HepG2 (cell line): ENCODE measurements around the gene ANKRD42. TPM values are rescaled to one million over a fixed set of nuclear protein-coding genes. Genes with fewer than 3 reads are reported as not detected.
A peak's percentile ranks its signal among the peaks of the same experiment; 100 is the strongest.

Experiments
- DMTF1 ChIP-seq: sonication (generic); formaldehyde crosslinking; IDR thresholded peaks from 2 replicates; pipeline ENCODE4 v1.4.0; 2020; ENCODE audit warnings: mild to moderate bottlenecking, missing genetic modification reagents
- DR1 ChIP-seq: sonication (generic); formaldehyde crosslinking; IDR thresholded peaks from 2 replicates; pipeline ENCODE4 v1.8.0; 2021; ENCODE audit warnings: mild to moderate bottlenecking, missing genetic modification reagents, inconsistent platforms
- NCOA1 ChIP-seq: sonication (generic); formaldehyde crosslinking; IDR thresholded peaks from 2 replicates; pipeline ENCODE4 v1.9.0; 2021; ENCODE audit warnings: missing genetic modification reagents
- SAFB2 ChIP-seq: sonication (generic); formaldehyde crosslinking; IDR thresholded peaks from 2 replicates; pipeline ENCODE4 v1.5.1; 2020; ENCODE audit warnings: missing genetic modification reagents, low read depth, mild to moderate bottlenecking, borderline replicate concordance
- TBX3 ChIP-seq: fragments of 450-650 bp; IDR thresholded peaks from 2 replicates; pipeline ENCODE4 v1.6.1; 2017; ENCODE audit warnings: antibody characterized with exemption, mild to moderate bottlenecking, inconsistent platforms, borderline replicate concordance
- ZFP1 ChIP-seq: IDR thresholded peaks from 2 replicates; pipeline ENCODE4 v1.6.1; 2016
- ZFX ChIP-seq: sonication (generic); formaldehyde crosslinking; IDR thresholded peaks from 2 replicates; pipeline ENCODE4 v1.4.0; 2020; ENCODE audit warnings: mild to moderate bottlenecking, low read depth, missing genetic modification reagents, moderate library complexity
- ZNF609 ChIP-seq: sonication (generic); formaldehyde crosslinking; IDR thresholded peaks from 2 replicates; pipeline ENCODE4 v1.4.0; 2020; ENCODE audit warnings: mild to moderate bottlenecking, missing genetic modification reagents, borderline replicate concordance
- polyA plus RNA-seq, 8 experiments: library from polyadenylated mRNA; depleted of rRNA in 3 of 8; stranded (reverse) in 7 of 8; unstranded in 1 of 8; fragments of >200 nt; fragmentation: Illumina TruSeq in 4 of 8; extraction: Trizol in 4 of 8; gene quantifications; 2 replicates each; pipeline versions ENCODE4 v1.2.1 to v1.2.3, GENCODE V29; 2011 to 2016; ENCODE audit warnings: low read depth in 4 of 8, missing spikeins in 1 of 8, mixed read lengths in 1 of 8; ENCODE audit not compliant: insufficient read depth in 1 of 8
- total RNA-seq, 5 experiments: library from RNA; depleted of rRNA; stranded (reverse); fragments of >200 nt; fragmentation: Illumina TruSeq; extraction: Trizol; gene quantifications; 2 replicates each; pipeline ENCODE4 v1.2.3, GENCODE V29; 2016; ENCODE audit warnings: low read depth in 1 of 5

Gene ANKRD42
- total and polyA plus RNA-seq, 2 of the 13 experiments (the other 11 are each of a cell fraction or from before 2014, with no cell fraction given): 2.2 to 3.7 TPM

- peak; percentile 54; the same call in 1 of the 2 replicates for TF ChIP-seq TBX3
- TF ChIP-seq SAFB2: no peak
- TF ChIP-seq ZNF609 (CRISPR knock-in tag): no peak
- TF ChIP-seq ZFP1: no peak; the same call in 1 of the 2 replicates
- TF ChIP-seq ZFX (CRISPR knock-in tag): peak; percentile 50; the same call in 1 of the 2 replicates
- no peak for TF ChIP-seq NCOA1 (CRISPR knock-in tag)
- no peak for TF ChIP-seq DMTF1 (CRISPR knock-in tag)
- peak; percentile 82; the same call in 1 of the 2 replicates for TF ChIP-seq DR1 (CRISPR knock-in tag)
These were observed 36.4 kb upstream of the ANKRD42 start, which contains the start of gene PCF11 (continued) for GRCh38 chr11:83156996-83157593.
